Measurements from ENCODE around the gene UST. TPM values are rescaled to one million over a fixed set of nuclear protein-coding genes. Genes with fewer than 3 reads are reported as not detected.

UST gene
- total RNA-seq, 2 donors from 2014 or later = 4.3 to 5.3 TPM

- no peaks in the 10 kb centered on the region for H3K36me3 ChIP-seq
- no peak overlapping the region for H3K4me3 ChIP-seq
- H3K9me3 ChIP-seq = no peaks in the 10 kb centered on the region
- DNase-seq (ENCODE audit: low spot score) = no peak
- no peak for TF ChIP-seq CTCF (IDR thresholded peaks at IDR 0.05)
- no peaks in the 10 kb centered on the region for H3K27me3 ChIP-seq
- H3K27ac ChIP-seq = no peak overlapping the region
- no peaks in the 10 kb centered on the region for H3K4me1 ChIP-seq
Observed at GRCh38 chr6:148800536-148800935, 53.7 kb downstream of the UST start.

- no peak for TF ChIP-seq CTCF (IDR thresholded peaks at IDR 0.05)
- Histone ChIP-seq H3K4me1 (no peaks in the 10 kb centered on the region), H3K27me3 (no peaks in the 10 kb centered on the region), H3K4me3 (no peak overlapping the region), H3K9me3 (no peaks in the 10 kb centered on the region), H3K27ac (no peak overlapping the region), H3K36me3 (no peaks in the 10 kb centered on the region)
- no peak for DNase-seq (ENCODE audit: low spot score)
Observed at GRCh38 chr6:148803979-148804378, 57.1 kb downstream of the UST start.

- Histone ChIP-seq H3K27ac (no peak overlapping the region), H3K4me3 (no peak overlapping the region), H3K9me3 (no peaks in the 10 kb centered on the region), H3K4me1 (no peaks in the 10 kb centered on the region), H3K36me3 (no peaks in the 10 kb centered on the region), H3K27me3 (no peaks in the 10 kb centered on the region)
- no peak for TF ChIP-seq CTCF (IDR thresholded peaks at IDR 0.05)
- no peak for DNase-seq (ENCODE audit: low spot score)
Observed at GRCh38 chr6:148805777-148806176, 58.9 kb downstream of the UST start.

GRCh38 chr6:148807784-148808183 is 61.0 kb downstream of the UST start:
- Histone ChIP-seq H3K36me3 (no peaks in the 10 kb centered on the region), H3K4me1 (no peaks in the 10 kb centered on the region), H3K27ac (no peak overlapping the region), H3K9me3 (no peaks in the 10 kb centered on the region), H3K4me3 (no peak overlapping the region), H3K27me3 (no peaks in the 10 kb centered on the region)
- DNase-seq (ENCODE audit: low spot score) = no peak
- no peak for TF ChIP-seq CTCF (IDR thresholded peaks at IDR 0.05)

- Histone ChIP-seq H3K36me3 (no peaks in the 10 kb centered on the region), H3K4me3 (no peak overlapping the region), H3K9me3 (no peaks in the 10 kb centered on the region), H3K27ac (no peak overlapping the region), H3K27me3 (no peaks in the 10 kb centered on the region), H3K4me1 (no peaks in the 10 kb centered on the region)
- no peak for TF ChIP-seq CTCF (IDR thresholded peaks at IDR 0.05)
- DNase-seq (ENCODE audit: low spot score) = no peak
Observed at GRCh38 chr6:148808786-148809304, 62.0 kb downstream of the UST start.

- Histone ChIP-seq H3K4me1 (no peaks in the 10 kb centered on the region), H3K9me3 (peaks cover 0 to 7% of the 10 kb centered on the region in 2 donors), H3K4me3 (no peak overlapping the region), H3K27ac (no peak overlapping the region), H3K36me3 (no peaks in the 10 kb centered on the region), H3K27me3 (no peaks in the 10 kb centered on the region)
- DNase-seq (ENCODE audit: low spot score) = no peak
- no peak for TF ChIP-seq CTCF (IDR thresholded peaks at IDR 0.05)
Observed at GRCh38 chr6:148811459-148811858, 64.6 kb downstream of the UST start.
